HEK293 (cell line): ENCODE measurements around the gene C6orf89.
A peak's percentile ranks its signal among the peaks of the same experiment; 100 is the strongest.

Experiments
- CTCF ChIA-PET: fragments of 350-600 bp; formaldehyde crosslinking; extraction: SDS; loops from one replicate; lab custom pipeline; 2021; ENCODE audit warnings: antibody characterized with exemption; lab: Yijun Ruan, JAX
- POLR2A ChIA-PET: fragments of 300-600 bp; formaldehyde crosslinking; extraction: SDS; loops from one replicate; lab custom pipeline; 2020; ENCODE audit warnings: antibody characterized with exemption, inconsistent platforms; lab: Yijun Ruan, JAX
- H3K27ac ChIP-seq: fragments of 200-500 bp; sonication (Bioruptor generic); 2 replicates; pipeline ENCODE4 v1.5.1; 2014; ENCODE audit warnings: low read depth, low read length, control low read depth, inconsistent platforms; ENCODE audit errors: extremely low read depth
- H3K36me3 ChIP-seq, 2 experiments: fragments of 200-500 bp in 1 of 2; sonication (Bioruptor generic) in 1 of 2; 1 replicate in 1 of 2; 2 replicates in 1 of 2; pipeline ENCODE4 v1.5.1; 2014 to 2017; ENCODE audit warnings: inconsistent platforms in 2 of 2, low read length in 2 of 2; ENCODE audit not compliant: control insufficient read depth in 2 of 2, insufficient read depth in 1 of 2
- H3K4me1 ChIP-seq: fragments of 200-500 bp; sonication (Bioruptor generic); 2 replicates; pipeline ENCODE4 v1.5.1; 2014; ENCODE audit warnings: mild to moderate bottlenecking, low read length, inconsistent platforms; ENCODE audit not compliant: control insufficient read depth, insufficient read depth
- H3K4me3 ChIP-seq: 2 replicates; pipeline ENCODE4 v1.5.1; 2011; ENCODE audit warnings: low read depth, mild to moderate bottlenecking, control low read depth, low read length, moderate library complexity
- H3K9me3 ChIP-seq: fragments of 200-500 bp; sonication (Bioruptor generic); 2 replicates; pipeline ENCODE4 v1.5.1; 2014; ENCODE audit warnings: low read depth, low read length, inconsistent platforms; ENCODE audit not compliant: control insufficient read depth, insufficient read depth
- HOXA7 ChIP-seq: sonication (generic); formaldehyde crosslinking; IDR thresholded peaks from 2 replicates; pipeline ENCODE4 v1.8.1; 2022; ENCODE audit warnings: missing genetic modification reagents, borderline replicate concordance
- IKZF3 ChIP-seq: fragments of 450-650 bp; IDR thresholded peaks from 2 replicates; pipeline ENCODE4 v1.5.0; 2018; ENCODE audit warnings: missing biosample characterization, mild to moderate bottlenecking, missing genetic modification characterization, moderate library complexity
- KLF7 ChIP-seq: fragments of 450-650 bp; formaldehyde crosslinking; IDR thresholded peaks from 2 replicates; pipeline ENCODE4 v1.5.1; 2016; ENCODE audit warnings: missing biosample characterization, missing genetic modification characterization, borderline replicate concordance
- SP2 ChIP-seq: fragments of 450-650 bp; formaldehyde crosslinking; IDR thresholded peaks from 2 replicates; pipeline ENCODE4 v1.5.1; 2016; ENCODE audit warnings: missing biosample characterization, missing genetic modification characterization
- SP7 ChIP-seq: fragments of 450-650 bp; formaldehyde crosslinking; IDR thresholded peaks from 2 replicates; pipeline ENCODE4 v1.5.1; 2016; ENCODE audit warnings: missing biosample characterization, missing genetic modification characterization
- TCF7L2 ChIP-seq: IDR thresholded peaks from 2 replicates; pipeline ENCODE4 v1.6.1; 2011; ENCODE audit warnings: low read depth, mild to moderate bottlenecking, inconsistent platforms, low read length, moderate library complexity, borderline replicate concordance
- ZBTB8A ChIP-seq: fragments of 450-650 bp; formaldehyde crosslinking; IDR thresholded peaks from 2 replicates; pipeline ENCODE4 v1.5.1; 2016; ENCODE audit warnings: missing biosample characterization, missing genetic modification characterization
- ZNF121 ChIP-seq: fragments of 450-650 bp; formaldehyde crosslinking; IDR thresholded peaks from 2 replicates; pipeline ENCODE4 v1.5.1; 2016; ENCODE audit warnings: missing biosample characterization, missing genetic modification characterization
- ZNF132 ChIP-seq: fragments of 450-650 bp; formaldehyde crosslinking; IDR thresholded peaks from 2 replicates; pipeline ENCODE4 v1.5.1; 2017; ENCODE audit warnings: missing biosample characterization, missing genetic modification characterization, borderline replicate concordance
- ZNF169 ChIP-seq: fragments of 450-650 bp; formaldehyde crosslinking; IDR thresholded peaks from 2 replicates; pipeline ENCODE4 v1.5.1; 2016; ENCODE audit warnings: missing biosample characterization, missing genetic modification characterization
- ZNF26 ChIP-seq: fragments of 450-650 bp; formaldehyde crosslinking; IDR thresholded peaks from 2 replicates; pipeline ENCODE4 v1.5.1; 2016; ENCODE audit warnings: missing biosample characterization, missing genetic modification characterization
- ZNF404 ChIP-seq: fragments of 450-650 bp; formaldehyde crosslinking; IDR thresholded peaks from 2 replicates; pipeline ENCODE4 v1.5.1; 2017; ENCODE audit warnings: missing biosample characterization, missing genetic modification characterization
- ZNF473 ChIP-seq: fragments of 450-650 bp; formaldehyde crosslinking; IDR thresholded peaks from 2 replicates; pipeline ENCODE4 v1.5.1; 2017; ENCODE audit warnings: missing biosample characterization, missing genetic modification characterization
- ZNF544 ChIP-seq: fragments of 450-650 bp; formaldehyde crosslinking; IDR thresholded peaks from 2 replicates; pipeline ENCODE4 v1.5.0; 2017; ENCODE audit warnings: missing biosample characterization, missing genetic modification characterization
- ZNF660 ChIP-seq: fragments of 450-650 bp; IDR thresholded peaks from 2 replicates; pipeline ENCODE4 v1.5.1; 2018; ENCODE audit warnings: missing biosample characterization, mild to moderate bottlenecking, missing genetic modification characterization
- ZNF830 ChIP-seq: fragments of 450-650 bp; IDR thresholded peaks from 2 replicates; pipeline ENCODE4 v1.5.0; 2018; ENCODE audit warnings: missing biosample characterization, missing genetic modification characterization, low read depth, mild to moderate bottlenecking, moderate library complexity
- ZSCAN30 ChIP-seq: fragments of 450-650 bp; IDR thresholded peaks from 2 replicates; pipeline ENCODE4 v1.5.1; 2018; ENCODE audit warnings: missing biosample characterization, mild to moderate bottlenecking, missing genetic modification characterization, moderate library complexity
- TF ChIP-seq, protein P1 (sequence below): IDR thresholded peaks from 2 replicates; pipeline ENCODE4 v1.6.1; 2011; ENCODE audit warnings: mild to moderate bottlenecking, low read depth, low read length, borderline replicate concordance
- TF ChIP-seq, protein P2 (sequence below): fragments of 450-650 bp; formaldehyde crosslinking; IDR thresholded peaks from 2 replicates; pipeline ENCODE4 v1.5.1; 2016; ENCODE audit warnings: missing biosample characterization, missing genetic modification characterization
- TF ChIP-seq, protein P3 (sequence below): fragments of 450-650 bp; formaldehyde crosslinking; IDR thresholded peaks from 2 replicates; pipeline ENCODE4 v1.5.1; 2017; ENCODE audit warnings: missing biosample characterization, missing genetic modification characterization

C6orf89 gene

GRCh38 chr6:36855750-36856149, 30.0 kb upstream of the C6orf89 start (continued):
- TF ChIP-seq KLF7 (tag by site-specific recombination) (no peak), SP2 (tag by site-specific recombination) (no peak)
- TF ChIP-seq, protein P1, sequence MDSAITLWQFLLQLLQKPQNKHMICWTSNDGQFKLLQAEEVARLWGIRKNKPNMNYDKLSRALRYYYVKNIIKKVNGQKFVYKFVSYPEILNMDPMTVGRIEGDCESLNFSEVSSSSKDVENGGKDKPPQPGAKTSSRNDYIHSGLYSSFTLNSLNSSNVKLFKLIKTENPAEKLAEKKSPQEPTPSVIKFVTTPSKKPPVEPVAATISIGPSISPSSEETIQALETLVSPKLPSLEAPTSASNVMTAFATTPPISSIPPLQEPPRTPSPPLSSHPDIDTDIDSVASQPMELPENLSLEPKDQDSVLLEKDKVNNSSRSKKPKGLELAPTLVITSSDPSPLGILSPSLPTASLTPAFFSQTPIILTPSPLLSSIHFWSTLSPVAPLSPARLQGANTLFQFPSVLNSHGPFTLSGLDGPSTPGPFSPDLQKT: no peak

- Histone ChIP-seq H3K9me3 (no peaks in the 10 kb centered on the region), H3K4me1 (no peaks in the 10 kb centered on the region)
- no peak for TF ChIP-seq ZNF26 (tag by site-specific recombination)
- TF ChIP-seq SP7 (tag by site-specific recombination): no peak
- TF ChIP-seq, protein P2, sequence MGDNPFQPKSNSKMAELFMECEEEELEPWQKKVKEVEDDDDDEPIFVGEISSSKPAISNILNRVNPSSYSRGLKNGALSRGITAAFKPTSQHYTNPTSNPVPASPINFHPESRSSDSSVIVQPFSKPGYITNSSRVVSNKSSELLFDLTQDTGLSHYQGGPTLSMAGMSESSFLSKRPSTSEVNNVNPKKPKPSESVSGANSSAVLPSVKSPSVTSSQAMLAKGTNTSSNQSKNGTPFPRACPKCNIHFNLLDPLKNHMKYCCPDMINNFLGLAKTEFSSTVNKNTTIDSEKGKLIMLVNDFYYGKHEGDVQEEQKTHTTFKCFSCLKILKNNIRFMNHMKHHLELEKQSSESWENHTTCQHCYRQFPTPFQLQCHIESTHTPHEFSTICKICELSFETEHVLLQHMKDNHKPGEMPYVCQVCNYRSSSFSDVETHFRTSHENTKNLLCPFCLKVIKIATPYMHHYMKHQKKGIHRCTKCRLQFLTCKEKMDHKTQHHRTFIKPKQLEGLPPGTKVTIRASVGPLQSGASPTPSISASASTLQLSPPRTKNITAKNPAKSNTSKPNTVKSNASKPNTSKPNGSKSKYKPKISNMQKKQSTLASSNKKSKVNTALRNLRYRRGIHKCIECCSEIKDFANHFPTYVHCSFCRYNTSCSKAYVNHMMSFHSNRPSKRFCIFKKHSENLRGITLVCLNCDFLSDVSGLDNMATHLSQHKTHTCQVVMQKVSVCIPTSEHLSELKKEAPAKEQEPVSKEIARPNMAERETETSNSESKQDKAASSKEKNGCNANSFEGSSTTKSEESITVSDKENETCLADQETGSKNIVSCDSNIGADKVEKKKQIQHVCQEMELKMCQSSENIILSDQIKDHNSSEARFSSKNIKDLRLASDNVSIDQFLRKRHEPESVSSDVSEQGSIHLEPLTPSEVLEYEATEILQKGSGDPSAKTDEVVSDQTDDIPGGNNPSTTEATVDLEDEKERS: no peak
- TF ChIP-seq ZNF404: no peak
- TF ChIP-seq ZNF660 (tag by site-specific recombination): no peak
- no peak for TF ChIP-seq ZNF132
- TF ChIP-seq ZNF544 (tag by site-specific recombination): no peak
- TF ChIP-seq HOXA7 (CRISPR knock-in tag): no peak
- no peak for TF ChIP-seq ZNF473 (tag by site-specific recombination)
- TF ChIP-seq, protein P3, sequence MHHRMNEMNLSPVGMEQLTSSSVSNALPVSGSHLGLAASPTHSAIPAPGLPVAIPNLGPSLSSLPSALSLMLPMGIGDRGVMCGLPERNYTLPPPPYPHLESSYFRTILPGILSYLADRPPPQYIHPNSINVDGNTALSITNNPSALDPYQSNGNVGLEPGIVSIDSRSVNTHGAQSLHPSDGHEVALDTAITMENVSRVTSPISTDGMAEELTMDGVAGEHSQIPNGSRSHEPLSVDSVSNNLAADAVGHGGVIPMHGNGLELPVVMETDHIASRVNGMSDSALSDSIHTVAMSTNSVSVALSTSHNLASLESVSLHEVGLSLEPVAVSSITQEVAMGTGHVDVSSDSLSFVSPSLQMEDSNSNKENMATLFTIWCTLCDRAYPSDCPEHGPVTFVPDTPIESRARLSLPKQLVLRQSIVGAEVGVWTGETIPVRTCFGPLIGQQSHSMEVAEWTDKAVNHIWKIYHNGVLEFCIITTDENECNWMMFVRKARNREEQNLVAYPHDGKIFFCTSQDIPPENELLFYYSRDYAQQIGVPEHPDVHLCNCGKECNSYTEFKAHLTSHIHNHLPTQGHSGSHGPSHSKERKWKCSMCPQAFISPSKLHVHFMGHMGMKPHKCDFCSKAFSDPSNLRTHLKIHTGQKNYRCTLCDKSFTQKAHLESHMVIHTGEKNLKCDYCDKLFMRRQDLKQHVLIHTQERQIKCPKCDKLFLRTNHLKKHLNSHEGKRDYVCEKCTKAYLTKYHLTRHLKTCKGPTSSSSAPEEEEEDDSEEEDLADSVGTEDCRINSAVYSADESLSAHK (tag by site-specific recombination): no peak
- TF ChIP-seq ZBTB8A (tag by site-specific recombination): no peak
- no peak for TF ChIP-seq ZSCAN30 (tag by site-specific recombination)
- TF ChIP-seq, all 188 proteins: peak for 0
- POLR2A ChIA-PET: no interaction called here
- H3K4me3 ChIP-seq: no peak overlapping the region
- H3K27ac ChIP-seq: no peak overlapping the region
- CTCF ChIA-PET: interaction anchor here (1.0 to 1.8 kb wide), 2 partner anchors 71 to 90 kb away, joined by 3 to 9 read pairs; no protein-coding TSS in a partner anchor
- H3K36me3 ChIP-seq: peaks cover 7 to 75% of the 10 kb centered on the region in 2 experiments; a peak in 2 of 3 replicates
Observed at GRCh38 chr6:36856277-36856676, 29.5 kb upstream of the C6orf89 start.

DNA sequence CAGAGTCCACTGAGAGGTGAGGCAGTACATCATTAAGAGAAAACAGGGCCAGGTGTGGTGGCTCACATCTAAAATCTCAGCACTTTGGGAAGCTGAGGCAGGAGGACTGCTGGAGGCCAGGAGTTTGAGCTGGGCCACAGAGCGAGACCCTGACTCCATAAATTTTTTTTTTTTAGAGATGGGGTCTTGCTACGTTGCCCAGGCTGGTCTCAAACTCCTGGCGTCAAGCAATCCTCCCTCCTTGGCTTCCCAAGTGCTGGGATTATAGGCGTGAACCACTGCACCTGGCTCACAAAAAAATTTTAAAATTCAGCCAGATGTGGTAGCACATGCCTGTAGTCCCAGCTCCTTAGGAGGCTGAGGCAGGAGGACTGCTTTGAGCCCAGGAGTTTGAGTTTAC, 28.4 kb upstream of the C6orf89 start:
- ChIA-PET POLR2A (no interaction called here), CTCF (interaction anchor here (0.6 to 1.8 kb wide), 7 partner anchors 8 to 1231 kb away, joined by 3 to 9 read pairs (median 4); no protein-coding TSS in a partner anchor)
- no peak overlapping the region for H3K27ac ChIP-seq

More for the DNA sequence above, 28.4 kb upstream of the C6orf89 start:
- Histone ChIP-seq H3K4me3 (no peak overlapping the region), H3K4me1 (no peaks in the 10 kb centered on the region), H3K36me3 (peaks cover 7 to 76% of the 10 kb centered on the region in 2 experiments; a peak in 2 of 3 replicates), H3K9me3 (no peaks in the 10 kb centered on the region)
- no peak for TF ChIP-seq TCF7L2
- peak; percentile 76 for TF ChIP-seq ZNF121 (tag by site-specific recombination)
- TF ChIP-seq ZNF830 (tag by site-specific recombination): no peak
- no peak for TF ChIP-seq ZNF169 (tag by site-specific recombination)
- TF ChIP-seq IKZF3 (tag by site-specific recombination): no peak
